ENCODE data around the gene WDR19.

DNA sequence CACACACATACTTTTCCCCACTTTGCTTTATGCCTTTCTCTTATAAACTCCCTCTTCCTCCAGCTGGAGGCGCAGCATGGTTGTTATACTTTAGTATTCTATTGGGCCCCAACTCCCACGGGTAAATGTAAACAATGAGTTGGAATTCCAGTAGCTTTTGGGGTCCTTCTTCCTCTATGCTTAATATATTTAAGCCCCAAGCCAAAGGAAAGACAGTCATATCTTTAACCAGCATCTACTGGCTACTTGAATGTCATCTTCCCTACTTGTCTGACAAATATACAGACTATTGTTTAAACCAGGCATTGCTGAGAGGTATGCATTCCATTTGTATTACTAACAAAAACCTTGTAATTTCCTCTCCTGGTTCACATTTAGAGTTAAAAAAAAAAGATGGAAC, 72.9 kb downstream of the WDR19 start:
- TF ChIP-seq EZH2 (IDR thresholded peaks at IDR 0.05; ENCODE audit: borderline replicate concordance, low read length) (no peak), CTCF (IDR thresholded peaks at IDR 0.05; ENCODE audit: low read length) (peak; percentile 28; the same call in 1 of the 2 replicates)
